ENCODE measurements around the gene ZNF326.

Gene ZNF326, protein sequence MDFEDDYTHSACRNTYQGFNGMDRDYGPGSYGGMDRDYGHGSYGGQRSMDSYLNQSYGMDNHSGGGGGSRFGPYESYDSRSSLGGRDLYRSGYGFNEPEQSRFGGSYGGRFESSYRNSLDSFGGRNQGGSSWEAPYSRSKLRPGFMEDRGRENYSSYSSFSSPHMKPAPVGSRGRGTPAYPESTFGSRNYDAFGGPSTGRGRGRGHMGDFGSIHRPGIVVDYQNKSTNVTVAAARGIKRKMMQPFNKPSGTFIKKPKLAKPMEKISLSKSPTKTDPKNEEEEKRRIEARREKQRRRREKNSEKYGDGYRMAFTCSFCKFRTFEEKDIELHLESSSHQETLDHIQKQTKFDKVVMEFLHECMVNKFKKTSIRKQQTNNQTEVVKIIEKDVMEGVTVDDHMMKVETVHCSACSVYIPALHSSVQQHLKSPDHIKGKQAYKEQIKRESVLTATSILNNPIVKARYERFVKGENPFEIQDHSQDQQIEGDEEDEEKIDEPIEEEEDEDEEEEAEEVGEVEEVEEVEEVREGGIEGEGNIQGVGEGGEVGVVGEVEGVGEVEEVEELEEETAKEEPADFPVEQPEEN

DNA sequence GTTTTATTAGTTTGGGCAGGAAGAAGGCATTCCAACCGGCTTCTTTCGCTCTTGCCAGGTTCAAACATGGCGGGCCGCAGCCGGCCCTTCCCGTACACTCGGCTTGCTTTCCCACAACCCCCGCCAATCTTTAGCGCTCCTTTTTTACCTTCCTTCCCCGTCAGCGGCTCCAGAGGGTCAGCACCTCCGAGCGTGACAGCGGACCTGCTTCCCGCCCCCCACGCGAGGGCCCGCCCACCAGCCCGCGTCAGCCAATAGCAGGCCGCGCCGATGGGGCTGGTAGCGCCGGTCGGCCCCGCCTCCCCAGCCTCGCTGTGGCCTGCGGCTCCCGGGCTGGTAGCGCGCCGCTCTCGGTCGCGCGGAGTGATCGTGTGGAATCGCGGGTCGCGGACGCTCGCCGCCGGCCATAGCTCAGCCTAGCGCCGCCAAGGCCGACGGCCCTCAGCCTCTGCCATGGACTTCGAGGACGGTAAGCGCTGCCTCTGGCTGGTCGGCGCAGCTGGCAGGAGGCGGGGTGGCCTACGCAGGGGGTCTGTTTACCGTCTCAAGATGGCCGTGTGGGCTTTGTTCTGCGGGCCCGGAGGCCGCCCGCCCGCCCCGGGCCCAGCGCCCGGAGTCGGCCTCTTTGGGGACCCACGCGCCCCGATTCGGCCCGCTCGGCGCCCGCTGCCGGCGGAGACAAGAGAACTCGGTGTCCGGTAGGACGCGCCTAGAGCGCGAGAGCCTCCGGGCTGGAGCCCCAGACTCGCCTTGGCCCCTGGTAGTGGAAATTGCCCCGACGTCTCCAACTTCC is at the start of gene ZNF326:
TSS of gene ZNF326 (plus strand) at position 306 of the 793 bp plus-strand sequence. CDS start at position 454, 148 bp downstream.
- Histone ChIP-seq H3K9me3 (ENCODE audit: insufficient read depth, low read length) (no peaks in the 10 kb centered on the region), H3K9me2 (replicated peaks; ENCODE audit: insufficient read depth, low read length) (no peaks in the 10 kb centered on the region), H3K9ac (ENCODE audit: low read length) (peak within 1 kb of the TSS; percentile 89), H4K20me1 (ENCODE audit: low read depth, low read length) (no peaks in the 10 kb centered on the region), H3K36me3 (ENCODE audit: low read length) (no peaks in the 10 kb centered on the region), H3F3A (ENCODE audit: insufficient read depth) (peaks cover 3% of the 10 kb centered on the region; the same call in 1 of the 2 replicates), H3K4me2 (ENCODE audit: low read depth, low read length, poor library complexity, severe bottlenecking) (peak within 1 kb of the TSS; percentile 83), H3K79me2 (ENCODE audit: insufficient read depth, low read length) (peaks cover 49% of the 10 kb centered on the region), H2AFZ (ENCODE audit: low read depth, low read length, severe bottlenecking) (peak within 1 kb of the TSS; percentile 91), H3K4me3 (ENCODE audit: insufficient read depth, low read length, poor library complexity, severe bottlenecking) (peak within 1 kb of the TSS; percentile 90), H3K27ac (ENCODE audit: low read depth, low read length) (peak within 1 kb of the TSS; percentile 65), H3K27me3 (ENCODE audit: low read length) (no peaks in the 10 kb centered on the region)
- no peak for TF ChIP-seq EZH2phosphoT487 (conservative IDR thresholded peaks at IDR 0.05; ENCODE audit: low read length)
- TF ChIP-seq, protein P1, sequence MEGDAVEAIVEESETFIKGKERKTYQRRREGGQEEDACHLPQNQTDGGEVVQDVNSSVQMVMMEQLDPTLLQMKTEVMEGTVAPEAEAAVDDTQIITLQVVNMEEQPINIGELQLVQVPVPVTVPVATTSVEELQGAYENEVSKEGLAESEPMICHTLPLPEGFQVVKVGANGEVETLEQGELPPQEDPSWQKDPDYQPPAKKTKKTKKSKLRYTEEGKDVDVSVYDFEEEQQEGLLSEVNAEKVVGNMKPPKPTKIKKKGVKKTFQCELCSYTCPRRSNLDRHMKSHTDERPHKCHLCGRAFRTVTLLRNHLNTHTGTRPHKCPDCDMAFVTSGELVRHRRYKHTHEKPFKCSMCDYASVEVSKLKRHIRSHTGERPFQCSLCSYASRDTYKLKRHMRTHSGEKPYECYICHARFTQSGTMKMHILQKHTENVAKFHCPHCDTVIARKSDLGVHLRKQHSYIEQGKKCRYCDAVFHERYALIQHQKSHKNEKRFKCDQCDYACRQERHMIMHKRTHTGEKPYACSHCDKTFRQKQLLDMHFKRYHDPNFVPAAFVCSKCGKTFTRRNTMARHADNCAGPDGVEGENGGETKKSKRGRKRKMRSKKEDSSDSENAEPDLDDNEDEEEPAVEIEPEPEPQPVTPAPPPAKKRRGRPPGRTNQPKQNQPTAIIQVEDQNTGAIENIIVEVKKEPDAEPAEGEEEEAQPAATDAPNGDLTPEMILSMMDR (IDR thresholded peaks at IDR 0.05; ENCODE audit: insufficient read depth, low read length, poor library complexity, severe bottlenecking): no peak

DNA sequence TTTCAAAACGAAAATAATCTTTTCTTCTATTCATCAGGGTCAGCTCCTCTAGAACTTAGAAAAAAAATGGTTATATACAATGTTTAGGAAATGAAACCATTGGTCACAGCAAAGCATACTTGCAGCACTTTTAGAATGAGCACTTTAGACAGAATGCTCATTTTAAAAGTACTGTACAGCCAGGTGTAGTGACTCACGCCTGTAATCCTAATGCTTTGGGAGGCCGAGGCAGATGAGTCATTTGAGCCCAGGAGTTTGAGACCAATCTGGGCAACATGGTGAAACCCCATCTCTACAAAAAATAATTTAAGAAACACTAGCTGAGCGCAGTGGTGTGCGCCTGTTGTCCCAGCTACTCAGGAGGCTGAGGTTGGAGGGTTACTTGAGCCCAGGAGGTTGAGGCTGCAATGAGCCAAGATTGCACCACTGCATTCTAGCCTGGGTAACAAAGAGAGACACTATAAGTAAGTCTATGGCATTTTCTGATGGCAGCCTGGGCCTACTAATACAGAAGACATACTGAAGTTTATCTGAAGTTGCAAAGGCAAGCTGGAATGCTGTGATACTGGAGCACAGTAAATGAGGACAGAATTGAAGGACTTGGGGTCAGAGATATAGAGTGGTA is 48.9 kb upstream of the ZNF326 start:
- Histone ChIP-seq H3K9me3 (ENCODE audit: insufficient read depth, low read length) (no peaks in the 10 kb centered on the region), H3K4me2 (ENCODE audit: low read depth, low read length, poor library complexity, severe bottlenecking) (no peak overlapping the region), H3K27me3 (ENCODE audit: low read length) (no peaks in the 10 kb centered on the region), H3K9me2 (replicated peaks; ENCODE audit: insufficient read depth, low read length) (no peaks in the 10 kb centered on the region), H3K36me3 (ENCODE audit: low read length) (no peaks in the 10 kb centered on the region), H4K20me1 (ENCODE audit: low read depth, low read length) (no peaks in the 10 kb centered on the region), H3K9ac (ENCODE audit: low read length) (no peak overlapping the region), H3F3A (ENCODE audit: insufficient read depth) (no peaks in the 10 kb centered on the region), H2AFZ (ENCODE audit: low read depth, low read length, severe bottlenecking) (no peak overlapping the region), H3K4me3 (ENCODE audit: insufficient read depth, low read length, poor library complexity, severe bottlenecking) (no peak overlapping the region), H3K79me2 (ENCODE audit: insufficient read depth, low read length) (no peaks in the 10 kb centered on the region), H3K27ac (ENCODE audit: low read depth, low read length) (no peak overlapping the region)
- TF ChIP-seq, protein P1 (IDR thresholded peaks at IDR 0.05; ENCODE audit: insufficient read depth, low read length, poor library complexity, severe bottlenecking): no peak
- TF ChIP-seq EZH2phosphoT487 (conservative IDR thresholded peaks at IDR 0.05; ENCODE audit: low read length): no peak

DNA sequence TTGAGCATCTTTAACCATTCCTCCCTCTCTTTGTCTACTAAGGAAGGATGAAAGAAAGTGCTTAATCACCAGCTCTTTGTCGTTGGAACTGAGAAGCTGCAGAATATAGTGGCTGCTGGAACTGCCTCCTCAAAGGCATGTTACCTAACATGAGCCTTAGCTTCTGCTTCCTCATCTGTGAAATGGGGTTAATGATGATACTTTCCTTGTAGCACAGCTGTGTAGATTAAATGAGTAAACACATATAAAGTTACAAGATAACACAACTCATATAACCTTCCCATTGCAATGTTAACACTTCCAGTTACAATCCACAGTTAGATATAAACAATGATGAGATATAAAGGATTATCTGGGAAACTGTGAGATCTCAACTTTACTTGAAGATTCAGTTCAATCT is 48.4 kb upstream of the ZNF326 start:
- Histone ChIP-seq H3K27ac (ENCODE audit: low read depth, low read length) (no peak overlapping the region), H2AFZ (ENCODE audit: low read depth, low read length, severe bottlenecking) (no peak overlapping the region)
- TF ChIP-seq EZH2phosphoT487 (conservative IDR thresholded peaks at IDR 0.05; ENCODE audit: low read length): no peak
- TF ChIP-seq, protein P1 (IDR thresholded peaks at IDR 0.05; ENCODE audit: insufficient read depth, low read length, poor library complexity, severe bottlenecking): no peak

More for the DNA sequence above, 48.4 kb upstream of the ZNF326 start:
- Histone ChIP-seq H3K9ac (ENCODE audit: low read length) (no peak overlapping the region), H3F3A (ENCODE audit: insufficient read depth) (no peaks in the 10 kb centered on the region), H3K27me3 (ENCODE audit: low read length) (no peaks in the 10 kb centered on the region), H3K9me2 (replicated peaks; ENCODE audit: insufficient read depth, low read length) (no peaks in the 10 kb centered on the region), H4K20me1 (ENCODE audit: low read depth, low read length) (no peaks in the 10 kb centered on the region), H3K4me2 (ENCODE audit: low read depth, low read length, poor library complexity, severe bottlenecking) (no peak overlapping the region), H3K4me3 (ENCODE audit: insufficient read depth, low read length, poor library complexity, severe bottlenecking) (no peak overlapping the region), H3K9me3 (ENCODE audit: insufficient read depth, low read length) (no peaks in the 10 kb centered on the region), H3K36me3 (ENCODE audit: low read length) (no peaks in the 10 kb centered on the region), H3K79me2 (ENCODE audit: insufficient read depth, low read length) (no peaks in the 10 kb centered on the region)
